Activated naive CD8-positive, alpha-beta T cell treated with anti-CD3 and anti-CD28 coated beads, Interleukin-2, amount 50 U/mL, for 16 hours (primary cell): ENCODE data around the gene TNRC18.

Experiments used
- DNase-seq: peaks from one replicate; pipeline ENCODE4 v3.0.0-alpha.2; 2020; ENCODE audit warnings: low read depth, low spot score

Gene TNRC18

GRCh38 chr7:5428478-5429252 is 5.0 kb upstream of the TNRC18 start:
- no peak for DNase-seq

GRCh38 chr7:5426226-5426475 is 2.5 kb upstream of the TNRC18 start:
- no peak for DNase-seq

GRCh38 chr7:5425507-5426225 is 2.0 kb upstream of the TNRC18 start:
- no peak for DNase-seq

- no peak for DNase-seq
These were observed 1.3 kb upstream of the TNRC18 start for GRCh38 chr7:5424749-5425506.

GRCh38 chr7:5423976-5424748 is 528 bp upstream of the TNRC18 start:
- DNase-seq, result no peak

GRCh38 chr7:5422396-5423305 is 983 bp downstream of the TNRC18 start:
- DNase-seq, result no peak

GRCh38 chr7:5421714-5422395 is 1.8 kb downstream of the TNRC18 start:
- DNase-seq, result no peak

GRCh38 chr7:5420881-5421713 is 2.5 kb downstream of the TNRC18 start:
- no peak for DNase-seq

GRCh38 chr7:5420067-5420880 is 3.4 kb downstream of the TNRC18 start:
- DNase-seq, result no peak

- no peak for DNase-seq
These were observed 4.0 kb downstream of the TNRC18 start for GRCh38 chr7:5419539-5420066.

GRCh38 chr7:5418285-5418582 is 5.4 kb downstream of the TNRC18 start:
- DNase-seq, result no peak

- no peak for DNase-seq
These were observed 6.2 kb downstream of the TNRC18 start for GRCh38 chr7:5417106-5418071.

- DNase-seq, result no peak
These were observed 8.7 kb downstream of the TNRC18 start for GRCh38 chr7:5414916-5415315.

- no peak for DNase-seq
These were observed 10.2 kb downstream of the TNRC18 start for GRCh38 chr7:5413449-5413786.

GRCh38 chr7:5408777-5409176 is 14.9 kb downstream of the TNRC18 start:
- no peak for DNase-seq

- no peak for DNase-seq
These were observed 16.4 kb downstream of the TNRC18 start for GRCh38 chr7:5406957-5407945.
